Thoracic aorta (tissue), 2 donors: ENCODE measurements around the gene TSKS. TPM values are rescaled to one million over a fixed set of nuclear protein-coding genes. Genes with fewer than 3 reads are reported as not detected.

Experiments
- ATAC-seq: fragments of 150-250 bp; one replicate; pipeline ENCODE4 v1.8.0; 2017; ENCODE audit warnings: low read depth; ENCODE audit not compliant: insufficient number of reproducible peaks, low FRiP score
- DNase-seq: peaks from one replicate; pipeline ENCODE4 v3.0.0-alpha.2; 2020; ENCODE audit warnings: low spot score
- H3K27ac ChIP-seq, 2 donors: fragments of 200-600 bp; sonication (generic); 1 replicate in 1 of 2; 2 replicates in 1 of 2; pipeline ENCODE4 v1.5.1; 2016; ENCODE audit warnings: mild to moderate bottlenecking in 2 of 2, moderate library complexity in 2 of 2
- H3K27me3 ChIP-seq: fragments of 200-600 bp; sonication (generic); replicated peaks from 2 replicates; pipeline ENCODE4 v1.6.0; 2016; ENCODE audit warnings: mild to moderate bottlenecking; ENCODE audit not compliant: insufficient read depth
- H3K36me3 ChIP-seq: fragments of 200-600 bp; sonication (generic); one replicate; pipeline ENCODE4 v1.5.1; 2016
- H3K4me1 ChIP-seq, 2 donors: fragments of 200-600 bp; sonication (generic); 1 replicate in 1 of 2; 2 replicates in 1 of 2; pipeline versions ENCODE4 v1.5.1 to v1.6.0; 2016; ENCODE audit warnings: low read depth in 2 of 2, mild to moderate bottlenecking in 1 of 2; ENCODE audit not compliant: control insufficient read depth in 1 of 2
- H3K4me3 ChIP-seq: fragments of 200-600 bp; sonication (generic); 2 replicates; pipeline ENCODE4 v1.5.1; 2016; ENCODE audit warnings: mild to moderate bottlenecking
- H3K9me3 ChIP-seq: fragments of 200-600 bp; sonication (generic); 2 replicates; pipeline ENCODE4 v1.5.1; 2016
- CTCF ChIP-seq: fragments of 200-600 bp; sonication (generic); IDR thresholded peaks from one replicate; pipeline ENCODE4 v1.5.1; 2019; ENCODE audit warnings: antibody characterized with exemption
- total RNA-seq, 2 donors: library from RNA; depleted of rRNA; stranded (reverse); fragments of >200 nt; gene quantifications; one replicate each; pipeline versions ENCODE4 v1.1.0 to v1.2.3, GENCODE V29; 2016

Gene TSKS
- not detected for total RNA-seq

GRCh38 chr19:49763230-49763629 lies at the start of gene TSKS:
Gene TSKS, minus strand, starts transcription at chr19:49763306. Its CDS starts 59 bp downstream, at chr19:49763247.
- Histone ChIP-seq H3K4me3 (no peak within 1 kb of the TSS), H3K27me3 (no peaks in the 10 kb centered on the region), H3K27ac (no peak within 1 kb of the TSS), H3K36me3 (no peaks in the 10 kb centered on the region), H3K4me1 (peaks cover 14% of the 10 kb centered on the region in 2 donors), H3K9me3 (no peaks in the 10 kb centered on the region)
- no peak for TF ChIP-seq CTCF
- ATAC-seq: no peak
- DNase-seq: no peak

GRCh38 chr19:49812452-49812996 lies 49.4 kb upstream of the TSKS start:
- ATAC-seq: no peak
- no peaks in the 10 kb centered on the region for H3K27me3 ChIP-seq
- H3K9me3 ChIP-seq: no peaks in the 10 kb centered on the region
- DNase-seq: no peak
- TF ChIP-seq CTCF: no peak
- H3K4me1 ChIP-seq: peaks cover 18 to 33% of the 10 kb centered on the region in 2 donors
- H3K4me3 ChIP-seq: peak overlapping the region; percentile 83
- H3K27ac ChIP-seq: peak overlapping the region; percentile 73 to 84
- H3K36me3 ChIP-seq: peaks cover under 1% of the 10 kb centered on the region

GRCh38 chr19:49811328-49811727 lies 48.2 kb upstream of the TSKS start:
- peaks cover 14 to 33% of the 10 kb centered on the region in 2 donors for H3K4me1 ChIP-seq
- DNase-seq: no peak
- no peaks in the 10 kb centered on the region for H3K9me3 ChIP-seq
- ATAC-seq: no peak
- H3K4me3 ChIP-seq: no peak overlapping the region
- peaks cover 4% of the 10 kb centered on the region for H3K36me3 ChIP-seq
- no peak overlapping the region for H3K27ac ChIP-seq
- TF ChIP-seq CTCF: no peak
- H3K27me3 ChIP-seq: no peaks in the 10 kb centered on the region

GRCh38 chr19:49809941-49810389 lies 46.9 kb upstream of the TSKS start:
- no peak for TF ChIP-seq CTCF
- Histone ChIP-seq H3K27me3 (no peaks in the 10 kb centered on the region), H3K36me3 (peaks cover 8% of the 10 kb centered on the region), H3K4me3 (peak overlapping the region; percentile 95), H3K4me1 (peaks cover 14 to 33% of the 10 kb centered on the region in 2 donors), H3K9me3 (no peaks in the 10 kb centered on the region), H3K27ac (peak overlapping the region; percentile 69 to 73)
- no peak for DNase-seq
- no peak for ATAC-seq

- H3K9me3 ChIP-seq: no peaks in the 10 kb centered on the region
- H3K27ac ChIP-seq: peak overlapping the region; percentile 69 to 73
- no peak for DNase-seq
- ATAC-seq: no peak
- H3K4me3 ChIP-seq: peak overlapping the region; percentile 95
- peaks cover 14 to 31% of the 10 kb centered on the region in 2 donors for H3K4me1 ChIP-seq
- H3K27me3 ChIP-seq: no peaks in the 10 kb centered on the region
- peaks cover 14% of the 10 kb centered on the region for H3K36me3 ChIP-seq
- TF ChIP-seq CTCF: no peak
These were observed 46.2 kb upstream of the TSKS start for GRCh38 chr19:49809160-49809940.
